ENCODE data around the gene ZBTB7B. TPM values are rescaled to one million over a fixed set of nuclear protein-coding genes. Genes with fewer than 3 reads are reported as not detected.

Gene ZBTB7B
- total and polyA plus RNA-seq, 9 of the 15 experiments (the other 6 are each of a cell fraction or from before 2014, with no cell fraction given): 0.04 to 46.5 (median 15.2) TPM

GRCh38 chr1:155030243-155030795 is 27.7 kb downstream of the ZBTB7B start (continued):
- TF ChIP-seq MTA1 (IDR thresholded peaks at IDR 0.05; ENCODE audit: borderline replicate concordance): no peak
- TF ChIP-seq MGA (IDR thresholded peaks at IDR 0.05): no peak

Data from K562 (cell line).